GM18867 (cell line): ENCODE results near the gene RAB11FIP5.

Source experiments
- ATAC-seq: cut with Tn5 transposase; IDR thresholded peaks from one replicate; pipeline ENCODE4 v1.9.1; 2021; ENCODE audit warnings: mild to moderate bottlenecking, moderate library complexity; ENCODE audit not compliant: unreplicated experiment

Gene RAB11FIP5

GRCh38 chr2:73088211-73088610 lies 24.5 kb downstream of the RAB11FIP5 start:
- no peak for ATAC-seq

- no peak for ATAC-seq
These were observed 25.4 kb downstream of the RAB11FIP5 start for GRCh38 chr2:73087311-73087710.

- ATAC-seq: peak; percentile 92
These were observed 27.1 kb downstream of the RAB11FIP5 start for GRCh38 chr2:73085691-73086090.

- no peak for ATAC-seq
These were observed 27.8 kb downstream of the RAB11FIP5 start for GRCh38 chr2:73084971-73085370.

GRCh38 chr2:73083886-73084800 lies 28.6 kb downstream of the RAB11FIP5 start:
- ATAC-seq: no peak

- no peak for ATAC-seq
These were observed 30.0 kb downstream of the RAB11FIP5 start for GRCh38 chr2:73082523-73083410.

GRCh38 chr2:73081181-73081671 lies 31.5 kb downstream of the RAB11FIP5 start:
- no peak for ATAC-seq

GRCh38 chr2:73080321-73081131 lies 32.2 kb downstream of the RAB11FIP5 start:
- no peak for ATAC-seq

GRCh38 chr2:73079636-73080035 lies 33.1 kb downstream of the RAB11FIP5 start:
- no peak for ATAC-seq

GRCh38 chr2:73078457-73079411 lies 34.0 kb downstream of the RAB11FIP5 start:
- no peak for ATAC-seq

- no peak for ATAC-seq
These were observed 35.3 kb downstream of the RAB11FIP5 start for GRCh38 chr2:73077424-73077795.

- no peak for ATAC-seq
These were observed 35.9 kb downstream of the RAB11FIP5 start for GRCh38 chr2:73076701-73077423.

GRCh38 chr2:73075477-73076373 lies 37.0 kb downstream of the RAB11FIP5 start:
- no peak for ATAC-seq

GRCh38 chr2:73074110-73075069 lies 38.4 kb downstream of the RAB11FIP5 start:
- no peak for ATAC-seq

- ATAC-seq: no peak
These were observed 40.3 kb downstream of the RAB11FIP5 start for GRCh38 chr2:73072416-73072815.

- ATAC-seq: no peak
These were observed 40.7 kb downstream of the RAB11FIP5 start for GRCh38 chr2:73072129-73072395.
